Tibial artery (tissue), 4 donors: ENCODE results near the gene C16orf96.

ENCODE experiments used
- DNase-seq, 2 donors: peaks; one replicate each; pipeline ENCODE4 v3.0.0-alpha.2; 2019
- H3K27ac ChIP-seq, 2 donors: fragments of 200-600 bp; sonication (generic) in 1 of 2; 1 replicate in 1 of 2; 2 replicates in 1 of 2; pipeline ENCODE4 v1.5.1; 2018 to 2019; ENCODE audit warnings: mild to moderate bottlenecking in 1 of 2
- H3K27me3 ChIP-seq, 2 donors: fragments of 200-600 bp; sonication (generic) in 1 of 2; one replicate each; pipeline versions ENCODE4 v1.5.1 to v1.6.0; 2016 to 2019
- H3K36me3 ChIP-seq, 3 donors: fragments of 200-600 bp; sonication (generic) in 2 of 3; one replicate each; pipeline ENCODE4 v1.5.1; 2016 to 2019; ENCODE audit warnings: mild to moderate bottlenecking in 2 of 3
- H3K4me1 ChIP-seq, 4 donors: fragments of 200-600 bp; sonication (generic) in 2 of 4; 1 replicate in 3 of 4; 2 replicates in 1 of 4; pipeline ENCODE4 v1.5.1; 2016 to 2019
- H3K4me3 ChIP-seq, 2 donors: fragments of 200-600 bp; sonication (generic) in 1 of 2; 1 replicate in 1 of 2; 2 replicates in 1 of 2; pipeline ENCODE4 v1.5.1; 2018 to 2019; ENCODE audit warnings: mild to moderate bottlenecking in 2 of 2
- H3K9me3 ChIP-seq, 3 donors: fragments of 200-600 bp; sonication (generic) in 1 of 3; one replicate each; pipeline ENCODE4 v1.5.1; 2016 to 2019
- CTCF ChIP-seq, 2 experiments: fragments of 200-600 bp in 1 of 2; fragments of 450-650 bp in 1 of 2; IDR thresholded peaks; one replicate each; pipeline ENCODE4 v1.5.1; 2017 to 2019; ENCODE audit warnings: antibody characterized with exemption in 2 of 2, mild to moderate bottlenecking in 1 of 2, moderate library complexity in 1 of 2
- intact Hi-C: fragments of 100-400 bp; cut with DNase I; formaldehyde crosslinking; loops from one replicate; pipeline ENCODE4 v1.15.0; 2023; ENCODE audit warnings: low total_unique reads

The C16orf96 gene

GRCh38 chr16:4612977-4613635, 57.0 kb downstream of the C16orf96 start:
- Histone ChIP-seq H3K4me1 (peaks cover 0 to 64% (median 59%) of the 10 kb centered on the region in 4 donors), H3K9me3 (no peaks in the 10 kb centered on the region), H3K4me3 (peak overlapping the region; percentile 65 to 79), H3K27ac (peak overlapping the region; percentile 96 to 99), H3K27me3 (no peaks in the 10 kb centered on the region), H3K36me3 (peaks cover 19 to 24% (median 21%) of the 10 kb centered on the region in 3 donors)
- peak in 1 of 2 donors; percentile 61 for DNase-seq
- intact Hi-C loops = loop anchor here (10.0 kb wide), 1 partner anchor 138 kb away; the partner anchor contains the start of genes HMOX2 and NMRAL1
- no peak for TF ChIP-seq CTCF (IDR thresholded peaks at IDR 0.05)

- Histone ChIP-seq H3K4me1 (peaks cover 0 to 72% (median 62%) of the 10 kb centered on the region in 4 donors), H3K27me3 (no peaks in the 10 kb centered on the region), H3K27ac (peak overlapping the region; percentile 96 to 99), H3K9me3 (no peaks in the 10 kb centered on the region), H3K36me3 (peaks cover 11 to 16% (median 13%) of the 10 kb centered on the region in 3 donors), H3K4me3 (peak overlapping the region; percentile 65 to 79)
- no peak for TF ChIP-seq CTCF (IDR thresholded peaks at IDR 0.05)
- peak in 1 of 2 donors; percentile 71 for DNase-seq
- intact Hi-C loops = loop anchor here (10.0 kb wide), 1 partner anchor 139 kb away; the partner anchor contains the start of genes HMOX2 and NMRAL1
Observed at GRCh38 chr16:4613636-4614570, 57.8 kb downstream of the C16orf96 start.

GRCh38 chr16:4614571-4615383, 58.6 kb downstream of the C16orf96 start, which contains the start of gene UBALD1:
UBALD1 (minus strand) TSS chr16:4614888; CDS start chr16:4614797, 91 bp downstream.
- Histone ChIP-seq H3K4me1 (peaks cover 0 to 75% (median 62%) of the 10 kb centered on the region in 4 donors), H3K4me3 (peak within 1 kb of the TSS; percentile 65 to 79), H3K27me3 (no peaks in the 10 kb centered on the region), H3K36me3 (peaks cover 3 to 7% (median 4%) of the 10 kb centered on the region in 3 donors), H3K9me3 (no peaks in the 10 kb centered on the region), H3K27ac (peak within 1 kb of the TSS; percentile 96 to 99)
- intact Hi-C loops = loop anchor here (10.0 kb wide), 1 partner anchor 140 kb away; the partner anchor contains the start of genes HMOX2 and NMRAL1
- DNase-seq = peak; percentile 88 to 92
- TF ChIP-seq CTCF (IDR thresholded peaks at IDR 0.05) = peak in 1 of 2 experiments; percentile 9

GRCh38 chr16:4615384-4616046, 59.4 kb downstream of the C16orf96 start:
- no peak for TF ChIP-seq CTCF (IDR thresholded peaks at IDR 0.05)
- peaks cover 0 to 72% (median 60%) of the 10 kb centered on the region in 4 donors for H3K4me1 ChIP-seq
- peak overlapping the region; percentile 65 to 79 for H3K4me3 ChIP-seq
- peak overlapping the region; percentile 96 to 99 for H3K27ac ChIP-seq
- H3K27me3 ChIP-seq = no peaks in the 10 kb centered on the region
- intact Hi-C loops = loop anchor here (10.0 kb wide), 1 partner anchor 141 kb away; the partner anchor contains the start of genes HMOX2 and NMRAL1
- DNase-seq = no peak
- H3K36me3 ChIP-seq = no peaks in the 10 kb centered on the region
- no peaks in the 10 kb centered on the region for H3K9me3 ChIP-seq
